ENCODE measurements around the gene TSPEAR.
"Not testable (repeated sequence)": the region's sequence is repeated elsewhere in the genome, so short reads cannot be mapped to it uniquely, and the experiment has no call there.

TSPEAR gene

GRCh38 chr21:44648557-44649311, 62.6 kb downstream of the TSPEAR start:
- no peak for DNase-seq

- DNase-seq, result no peak
Observed at GRCh38 chr21:44647222-44647552, 64.2 kb downstream of the TSPEAR start.

GRCh38 chr21:44646366-44647221, 64.8 kb downstream of the TSPEAR start, which contains the start of gene KRTAP10-11:
TSS of gene KRTAP10-11 (plus strand) at chr21:44646414. CDS start at chr21:44646459, 45 bp downstream.
- not testable (repeated sequence) for DNase-seq

GRCh38 chr21:44644878-44645277, 66.5 kb downstream of the TSPEAR start:
- DNase-seq, result no peak

GRCh38 chr21:44643741-44644310, 67.5 kb downstream of the TSPEAR start:
- no peak for DNase-seq

- DNase-seq, result no peak
Observed at GRCh38 chr21:44640761-44641160, 70.6 kb downstream of the TSPEAR start.

- no peak for DNase-seq
Observed at GRCh38 chr21:44639331-44639655, 72.1 kb downstream of the TSPEAR start.

- not testable (repeated sequence) for DNase-seq
Observed at GRCh38 chr21:44638506-44639330, 72.7 kb downstream of the TSPEAR start.

- DNase-seq, result not testable (repeated sequence)
Observed at GRCh38 chr21:44637851-44638348, 73.5 kb downstream of the TSPEAR start.

- DNase-seq, result no peak
Observed at GRCh38 chr21:44637018-44637850, 74.1 kb downstream of the TSPEAR start, which contains the start of gene KRTAP10-10. TSS of gene KRTAP10-10 (plus strand) at chr21:44637356. CDS start at chr21:44637418, 62 bp downstream.

GRCh38 chr21:44636209-44637017, 75.0 kb downstream of the TSPEAR start:
- DNase-seq, result no peak

GRCh38 chr21:44632067-44632466, 79.3 kb downstream of the TSPEAR start:
- DNase-seq, result no peak

GRCh38 chr21:44630440-44630839, 80.9 kb downstream of the TSPEAR start:
- no peak for DNase-seq

- DNase-seq, result no peak
Observed at GRCh38 chr21:44628707-44629391, 82.5 kb downstream of the TSPEAR start.

GRCh38 chr21:44627831-44628233, 83.5 kb downstream of the TSPEAR start:
- DNase-seq, result not testable (repeated sequence)

- DNase-seq, result not testable (repeated sequence)
Observed at GRCh38 chr21:44627181-44627822, 84.1 kb downstream of the TSPEAR start.

GRCh38 chr21:44626673-44627143, 84.7 kb downstream of the TSPEAR start, which contains the start of gene KRTAP10-9:
TSS of gene KRTAP10-9 (plus strand) at chr21:44627093. CDS start at chr21:44627172, 79 bp downstream.
- no peak for DNase-seq

- no peak for DNase-seq
Observed at GRCh38 chr21:44626262-44626661, 85.1 kb downstream of the TSPEAR start.

GRCh38 chr21:44625756-44626155, 85.6 kb downstream of the TSPEAR start:
- no peak for DNase-seq
